Epithelial cell of esophagus (primary cell): ENCODE measurements around the gene LHX2.

Experiments used
- DNase-seq: peaks from one replicate; pipeline ENCODE4 v3.0.0; 2010; ENCODE audit warnings: low read depth
- H3K4me3 ChIP-seq: 2 replicates; pipeline ENCODE4 v1.5.1; 2011; ENCODE audit warnings: mild to moderate bottlenecking, low read length, control low read depth
- CTCF ChIP-seq: IDR thresholded peaks from 2 replicates; pipeline ENCODE4 v1.5.1; 2011; ENCODE audit warnings: low read depth, mild to moderate bottlenecking, low read length, control low read depth, inconsistent platforms; ENCODE audit not compliant: insufficient read depth; ENCODE audit errors: missing control alignments

LHX2 gene

GRCh38 chr9:124060844-124061605 is 49.5 kb downstream of the LHX2 start:
- no peak overlapping the region for H3K4me3 ChIP-seq
- no peak for DNase-seq
- TF ChIP-seq CTCF = no peak

- DNase-seq = no peak
- no peak overlapping the region for H3K4me3 ChIP-seq
- TF ChIP-seq CTCF = no peak
These were observed 50.6 kb downstream of the LHX2 start for GRCh38 chr9:124062172-124062571.

- TF ChIP-seq CTCF = no peak
- DNase-seq = peak; percentile 51
These were observed 55.4 kb downstream of the LHX2 start for GRCh38 chr9:124066783-124067577.

GRCh38 chr9:124068251-124068650 is 56.7 kb downstream of the LHX2 start:
- no peak overlapping the region for H3K4me3 ChIP-seq
- no peak for DNase-seq
- TF ChIP-seq CTCF = no peak

More at GRCh38 chr9:124066783-124067577, 55.4 kb downstream of the LHX2 start:
- no peak overlapping the region for H3K4me3 ChIP-seq

- no peak for TF ChIP-seq CTCF
- DNase-seq = no peak
- H3K4me3 ChIP-seq = no peak overlapping the region
These were observed 63.2 kb downstream of the LHX2 start for GRCh38 chr9:124074746-124075145.

GRCh38 chr9:124075761-124076160 is 64.2 kb downstream of the LHX2 start:
- no peak for TF ChIP-seq CTCF
- no peak for DNase-seq
- H3K4me3 ChIP-seq = no peak overlapping the region
